Subcutaneous adipose tissue (tissue), 4 donors: Measurements from ENCODE around the gene MSMB. TPM values are rescaled to one million over a fixed set of nuclear protein-coding genes. Genes with fewer than 3 reads are reported as not detected.

ENCODE experiments used
- CTCF ChIP-seq: fragments of 450-650 bp; IDR thresholded peaks from one replicate; pipeline ENCODE4 v1.5.1; 2016; ENCODE audit warnings: low read depth, mild to moderate bottlenecking, control low read depth, antibody characterized with exemption, moderate library complexity
- total RNA-seq, 4 donors: library from RNA; depleted of rRNA; stranded (reverse); fragments of >200 nt; gene quantifications; one replicate each; pipeline ENCODE4 v1.1.0, GENCODE V29; 2016

Gene MSMB
- total RNA-seq, 4 donors from 2014 or later: not detected

- no peak for TF ChIP-seq CTCF
Measured at GRCh38 chr10:46052057-46052790, 6.2 kb upstream of the MSMB start.

- TF ChIP-seq CTCF: no peak
Measured at GRCh38 chr10:46050941-46051623, 5.0 kb upstream of the MSMB start.

GRCh38 chr10:46048152-46048551, 2.1 kb upstream of the MSMB start:
- no peak for TF ChIP-seq CTCF

- no peak for TF ChIP-seq CTCF
Measured at GRCh38 chr10:46042527-46042926, 3.5 kb downstream of the MSMB start.

GRCh38 chr10:46040004-46040403, 6.1 kb downstream of the MSMB start:
- TF ChIP-seq CTCF: no peak

GRCh38 chr10:46037107-46037825, 8.8 kb downstream of the MSMB start:
- no peak for TF ChIP-seq CTCF
